IMR-90 (cell line): ENCODE measurements around the gene GPRC5C.

Experiments
- BHLHE40 ChIP-seq: fragments of 150-350 bp; IDR thresholded peaks from 2 replicates; pipeline ENCODE4 v1.6.1; 2016; ENCODE audit warnings: mild to moderate bottlenecking, low read depth, low read length
- CTCF ChIP-seq: conservative IDR thresholded peaks from 2 replicates; pipeline ENCODE4 v1.5.1; 2012; ENCODE audit warnings: mild to moderate bottlenecking, low read depth, low read length, improper control_type of control experiment
- MAFK ChIP-seq: IDR thresholded peaks from 2 replicates; pipeline ENCODE4 v1.6.1; 2012; ENCODE audit warnings: low read depth, low read length, improper control_type of control experiment
- MXI1 ChIP-seq: IDR thresholded peaks from 2 replicates; pipeline ENCODE4 v1.6.1; 2012; ENCODE audit warnings: low read depth, mild to moderate bottlenecking, low read length, moderate library complexity, borderline replicate concordance
- RAD21 ChIP-seq: IDR thresholded peaks from 2 replicates; pipeline ENCODE4 v1.6.1; 2012; ENCODE audit warnings: low read length, improper control_type of control experiment
- RCOR1 ChIP-seq: IDR thresholded peaks from 2 replicates; pipeline ENCODE4 v1.6.1; 2012; ENCODE audit warnings: mild to moderate bottlenecking, low read length, improper control_type of control experiment; ENCODE audit not compliant: insufficient replicate concordance
- USF2 ChIP-seq: fragments of 150-350 bp; IDR thresholded peaks from 2 replicates; pipeline ENCODE4 v1.6.1; 2017; ENCODE audit warnings: mild to moderate bottlenecking, antibody characterized with exemption, low read length, low read depth

GRCh38 chr17:74466111-74466827, 34.4 kb downstream of the GPRC5C start, which contains the start of gene CD300A:
- TF ChIP-seq CTCF (no peak), RAD21 (no peak), BHLHE40 (no peak), MAFK (no peak), MXI1 (no peak), USF2 (no peak), RCOR1 (no peak)
